HG03457 (cell line): ENCODE data around the gene PXK.
"Not testable (repeated sequence)": the region's sequence is repeated elsewhere in the genome, so short reads cannot be mapped to it uniquely, and the experiment has no call there.

Experiments
- ATAC-seq: cut with Tn5 transposase; IDR thresholded peaks from one replicate; pipeline ENCODE4 v1.9.1; 2021; ENCODE audit warnings: moderate number of reproducible peaks; ENCODE audit not compliant: unreplicated experiment

Gene PXK

DNA sequence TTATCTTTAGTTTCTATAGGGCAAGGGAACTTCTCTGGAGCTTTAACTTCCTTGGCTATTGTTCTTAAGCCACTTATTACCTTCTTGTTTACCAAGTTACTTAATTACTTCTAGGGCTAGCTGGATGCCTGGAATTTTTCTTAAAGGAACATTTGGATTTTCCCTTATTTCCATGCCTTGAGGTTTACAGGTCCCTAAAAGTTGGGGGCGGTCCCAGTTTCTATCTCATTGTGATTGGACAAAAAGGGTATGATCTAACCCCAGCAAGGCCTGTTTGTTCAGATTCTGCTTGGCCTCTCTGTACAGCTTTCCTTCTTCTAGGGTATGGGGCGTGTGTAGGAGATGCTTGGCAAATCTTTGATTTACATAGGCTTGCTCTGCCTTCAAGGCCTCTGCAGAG lies 83.5 kb downstream of the PXK start:
- no peak for ATAC-seq

DNA sequence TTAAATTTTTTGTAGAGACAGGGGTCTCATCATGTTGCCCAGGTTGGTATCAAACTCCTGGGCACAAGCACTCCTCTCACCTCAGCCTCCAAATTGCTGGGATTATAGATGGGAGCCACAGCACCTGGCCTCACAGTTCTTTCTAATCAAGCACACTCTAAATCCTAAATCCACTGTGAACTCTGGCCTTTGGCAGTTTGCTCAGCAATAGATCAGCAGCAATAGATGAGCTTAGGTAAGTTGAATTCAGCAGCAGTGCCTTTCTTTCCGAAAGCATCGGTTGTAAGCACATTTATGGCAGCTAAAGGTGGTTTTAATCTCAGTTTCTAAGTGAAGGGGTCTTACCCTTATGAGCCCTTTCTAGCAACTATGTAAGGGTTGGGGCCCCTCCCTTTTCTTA lies 84.4 kb downstream of the PXK start:
- ATAC-seq = no peak

DNA sequence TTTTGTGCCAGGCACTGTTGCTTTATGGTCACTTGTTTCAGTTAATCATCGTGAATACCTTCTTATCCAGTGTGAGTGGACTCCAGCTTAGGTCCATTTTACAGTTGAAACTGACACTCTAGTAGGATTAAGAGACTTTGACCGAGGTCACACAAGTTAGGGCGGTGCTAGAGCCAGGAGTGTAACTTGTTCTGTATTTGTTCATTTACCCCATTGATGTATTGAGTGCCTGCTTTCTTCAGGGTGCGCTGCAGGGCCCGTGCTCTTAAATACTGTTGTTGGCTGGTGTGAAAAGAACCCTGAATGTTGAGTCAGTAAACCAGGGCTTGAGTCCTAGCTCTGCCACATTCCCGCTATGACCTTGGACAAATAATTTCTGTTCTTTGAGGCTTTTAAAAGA lies 85.5 kb downstream of the PXK start:
- ATAC-seq = no peak

DNA sequence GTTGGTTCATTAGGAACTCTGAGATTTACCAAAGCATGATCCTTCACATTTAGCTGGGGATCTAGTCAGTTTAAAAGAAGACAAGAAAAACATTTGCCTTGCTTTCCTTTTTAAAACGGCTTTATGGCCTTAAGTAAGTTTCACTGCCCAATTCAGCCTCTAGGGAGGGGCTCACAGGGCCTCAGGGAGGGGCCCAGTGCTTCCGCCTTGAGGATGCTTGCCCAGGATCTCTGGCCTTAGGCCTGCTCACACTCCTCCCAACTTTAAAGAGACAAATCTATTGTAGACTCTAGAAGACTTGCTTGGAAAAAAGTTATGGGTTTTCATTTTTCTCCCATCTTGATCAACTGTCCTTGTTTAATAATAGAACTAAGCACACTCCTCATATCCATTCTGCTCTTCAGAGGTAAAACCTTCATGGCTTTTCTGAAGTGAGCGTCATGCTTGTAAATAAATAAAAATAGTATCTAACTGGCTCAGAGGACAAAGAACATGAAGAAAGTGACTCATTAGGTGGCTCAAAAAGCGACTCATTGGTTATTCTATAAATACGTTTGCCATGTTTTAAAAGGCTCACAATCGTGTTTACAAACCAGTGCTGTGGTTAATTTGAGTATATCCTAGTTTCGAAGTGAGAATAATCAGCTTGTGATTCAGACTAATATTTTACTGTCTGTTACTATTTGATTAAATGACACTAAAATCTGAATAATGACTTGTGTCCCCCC lies 87.3 kb downstream of the PXK start:
- ATAC-seq = no peak

DNA sequence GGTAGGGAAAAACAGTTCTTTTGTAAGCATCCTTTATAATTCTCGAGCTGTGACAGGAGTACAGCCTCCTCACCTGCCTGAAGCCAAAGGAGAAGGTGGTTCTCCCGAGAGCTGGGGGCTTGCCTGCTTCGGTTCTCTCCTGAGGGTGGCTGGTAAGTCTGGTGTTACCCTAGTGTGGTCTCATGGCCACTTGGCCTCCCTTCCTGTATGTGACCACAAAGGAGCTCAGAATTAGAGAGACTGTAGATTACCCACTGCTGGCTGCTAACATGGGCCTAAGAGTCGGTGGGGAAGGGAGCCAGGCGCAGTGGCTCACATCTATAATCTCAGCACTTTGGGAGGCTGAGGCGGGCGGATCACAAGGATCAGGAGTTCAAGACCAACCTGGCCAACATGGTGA lies 88.3 kb downstream of the PXK start:
- ATAC-seq = no peak

DNA sequence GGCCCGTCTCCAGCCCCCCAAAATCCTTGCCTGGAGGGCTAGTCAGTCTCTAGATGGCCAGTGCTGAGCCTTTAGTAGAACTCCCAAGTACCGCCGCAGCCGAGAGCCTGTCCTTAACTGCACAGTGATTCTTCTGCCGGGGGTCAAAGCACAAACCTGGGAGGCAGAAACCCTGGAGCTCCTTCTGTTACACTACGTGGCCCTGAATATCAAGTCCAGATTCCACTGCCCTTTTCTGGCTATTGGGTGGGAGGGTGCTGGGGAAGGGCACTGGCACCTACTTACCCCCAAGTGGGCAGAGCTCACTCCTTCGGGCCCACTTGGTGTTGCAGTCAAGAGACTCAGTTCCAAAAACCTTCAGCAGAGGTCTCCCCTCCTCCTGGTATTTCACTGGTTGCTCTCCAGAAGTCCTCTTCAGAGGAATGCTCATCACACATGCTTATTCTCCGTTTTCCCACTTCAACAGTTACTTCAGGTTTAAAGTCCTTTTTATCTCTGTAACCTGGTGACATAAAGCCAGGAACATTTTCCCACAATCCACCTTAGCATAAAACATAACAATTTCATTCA lies 90.1 kb downstream of the PXK start:
- no peak for ATAC-seq

DNA sequence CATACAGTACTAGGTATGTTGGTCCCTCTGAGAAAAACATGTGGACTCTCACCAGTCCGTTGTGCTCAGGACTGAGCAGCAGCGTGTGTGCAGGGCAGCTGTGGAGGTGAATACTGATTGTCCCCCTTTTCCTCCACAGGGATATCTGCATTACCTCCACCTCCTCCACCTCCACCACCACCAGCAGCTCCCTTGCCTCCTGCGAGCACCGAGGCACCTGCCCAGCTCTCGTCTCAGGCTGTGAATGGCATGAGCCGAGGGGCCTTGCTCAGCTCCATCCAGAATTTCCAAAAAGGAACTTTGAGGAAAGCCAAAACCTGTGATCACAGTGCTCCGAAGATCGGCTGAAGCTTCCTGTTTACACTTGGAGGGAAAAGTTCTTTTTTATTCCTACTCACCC lies 91.9 kb downstream of the PXK start:
- no peak for ATAC-seq

DNA sequence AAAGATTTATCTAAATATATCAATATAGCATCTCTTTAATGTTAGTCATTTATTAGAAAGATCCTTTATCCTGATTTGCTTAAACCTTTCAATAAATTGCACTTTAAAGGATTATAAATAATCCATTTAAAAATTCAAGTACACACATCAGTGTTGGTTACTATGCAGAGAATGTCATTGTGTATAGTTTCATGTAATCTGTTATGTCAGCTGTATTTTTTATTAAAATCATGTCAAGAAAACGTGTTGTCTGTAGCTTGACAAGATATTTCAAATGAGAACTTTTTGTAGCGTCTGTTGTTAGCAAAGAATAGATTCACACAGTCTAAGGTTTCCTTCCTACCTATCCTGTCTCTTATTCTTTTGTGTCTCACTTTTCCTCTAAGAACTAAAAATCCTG lies 93.1 kb downstream of the PXK start:
- ATAC-seq = no peak

DNA sequence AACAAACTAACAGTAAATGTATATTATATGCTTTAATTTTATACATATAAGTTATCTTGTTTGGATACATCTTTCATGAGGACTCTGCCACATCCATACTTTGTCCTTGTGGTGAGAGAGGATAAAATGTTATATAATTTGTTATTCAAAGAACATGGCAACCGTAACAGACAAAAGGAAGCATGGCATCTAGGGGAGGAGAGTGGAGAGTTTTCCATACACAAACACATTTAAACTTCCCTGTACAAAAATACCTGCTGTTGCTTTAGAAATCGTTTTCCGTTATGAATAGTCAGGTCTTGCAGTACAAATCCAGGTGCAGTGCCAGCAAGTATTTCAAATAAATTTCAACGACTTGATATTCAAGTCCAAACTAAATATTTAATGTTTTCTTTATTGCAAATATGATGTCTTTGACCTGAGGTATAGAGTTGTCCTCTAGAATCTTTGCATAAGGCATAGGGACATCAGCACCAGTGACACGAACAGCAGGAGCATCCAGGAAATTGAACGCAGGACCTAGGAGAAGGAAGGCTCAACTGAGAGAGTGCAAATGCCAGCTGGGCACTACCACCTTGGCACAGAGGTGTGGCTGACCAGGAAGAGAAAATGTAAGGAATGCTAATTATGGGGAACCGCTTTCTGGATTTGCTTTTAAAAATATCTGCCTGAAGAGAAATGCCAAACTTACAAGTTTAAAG lies 95.1 kb downstream of the PXK start:
- ATAC-seq = no peak

DNA sequence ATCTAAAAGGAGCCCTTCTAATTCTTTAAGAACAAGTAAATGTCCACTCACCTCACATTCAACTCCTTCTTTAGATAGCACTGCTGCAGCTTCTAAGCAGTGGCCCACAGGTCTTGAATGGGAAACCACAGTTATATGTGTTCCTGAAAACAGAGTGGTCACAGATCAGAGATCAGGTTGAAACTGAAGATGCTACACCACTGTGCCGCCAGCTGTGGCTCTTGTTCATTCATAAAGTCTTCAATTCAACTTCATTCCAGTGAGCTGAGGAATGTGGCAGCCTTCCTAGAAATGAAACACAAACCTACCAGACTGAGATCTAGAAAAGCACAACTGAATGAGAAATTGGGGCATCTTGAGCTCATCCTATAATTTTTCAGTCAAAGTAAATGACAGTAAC lies 97.0 kb downstream of the PXK start:
- ATAC-seq = peak; percentile 35

DNA sequence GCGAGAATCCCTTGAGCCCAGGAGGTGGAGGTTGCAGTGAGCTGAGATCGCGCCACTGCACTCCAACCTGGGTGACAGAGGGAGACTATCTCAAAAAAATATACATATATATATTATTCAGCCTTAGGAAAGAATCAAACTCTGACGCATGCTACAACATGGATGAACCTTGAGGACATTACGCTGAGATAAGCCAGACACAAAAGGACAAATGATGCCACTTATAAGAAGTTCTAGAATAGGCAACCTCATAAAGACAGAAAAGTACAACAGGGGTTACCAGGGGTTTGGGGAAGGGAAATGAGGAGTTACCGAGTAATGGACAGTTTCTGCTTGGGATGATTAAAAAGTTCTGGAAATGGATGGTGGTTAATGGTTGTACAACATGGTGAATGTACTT lies 100.2 kb downstream of the PXK start:
- no peak for ATAC-seq

DNA sequence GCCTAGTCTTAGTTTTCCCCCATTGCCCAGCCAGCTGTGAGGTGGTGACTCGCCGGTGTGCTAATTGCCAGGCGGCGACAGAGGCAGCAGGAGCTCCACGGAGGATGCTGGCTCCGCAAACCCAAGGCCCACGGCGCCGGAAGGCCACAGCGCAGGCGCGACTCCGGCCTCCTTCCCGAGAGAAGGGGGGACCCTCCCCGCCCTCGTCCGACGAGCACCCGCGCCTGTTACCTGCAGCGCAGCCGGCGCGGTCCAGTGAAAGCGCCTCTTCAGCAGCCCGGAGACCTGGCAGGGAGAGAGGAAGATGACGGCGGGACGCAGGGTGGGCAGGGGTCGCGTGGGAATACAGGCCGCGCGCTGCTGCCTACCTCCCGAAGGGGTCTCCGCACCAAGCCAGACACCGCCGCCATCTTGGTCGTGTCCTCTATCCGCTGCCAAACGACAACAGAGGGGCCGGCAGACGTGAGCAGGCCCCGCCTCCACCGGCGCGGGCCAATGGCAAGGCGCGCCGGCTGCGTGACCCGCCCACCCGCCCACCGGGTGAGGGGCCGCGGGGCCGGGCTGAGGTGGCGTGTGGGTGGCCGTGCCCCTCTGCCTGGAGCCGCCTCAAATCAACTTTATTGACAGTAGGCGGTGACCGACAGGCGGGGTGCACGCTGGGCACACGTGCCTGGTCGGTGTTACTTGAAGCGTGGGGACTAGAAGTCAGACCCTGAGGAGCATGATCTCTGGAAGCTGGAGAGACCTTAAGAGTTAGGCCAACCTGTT lies 100.9 kb downstream of the PXK start, which contains the start of gene PDHB:
TSS of gene PDHB (minus strand) at position 433 of the 768 bp plus-strand sequence. CDS start at position 410, 23 bp downstream.
- peak; percentile 90 for ATAC-seq

DNA sequence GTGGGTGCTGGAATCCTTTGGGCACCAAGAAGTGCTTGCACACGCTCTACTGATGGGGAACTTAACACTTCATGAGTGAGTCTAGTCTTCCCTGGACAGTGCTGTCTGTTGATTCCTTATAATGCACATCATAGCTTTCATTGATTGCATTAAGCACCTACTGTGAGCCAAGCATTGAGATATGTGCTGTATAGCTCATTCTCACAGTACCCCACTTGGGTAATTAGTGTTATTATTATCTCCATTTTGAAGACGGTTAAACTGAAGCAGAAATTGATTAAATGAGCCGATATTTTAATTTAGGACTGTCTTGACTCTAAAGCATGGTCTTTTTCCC lies 101.4 kb downstream of the PXK start:
- no peak for ATAC-seq

DNA sequence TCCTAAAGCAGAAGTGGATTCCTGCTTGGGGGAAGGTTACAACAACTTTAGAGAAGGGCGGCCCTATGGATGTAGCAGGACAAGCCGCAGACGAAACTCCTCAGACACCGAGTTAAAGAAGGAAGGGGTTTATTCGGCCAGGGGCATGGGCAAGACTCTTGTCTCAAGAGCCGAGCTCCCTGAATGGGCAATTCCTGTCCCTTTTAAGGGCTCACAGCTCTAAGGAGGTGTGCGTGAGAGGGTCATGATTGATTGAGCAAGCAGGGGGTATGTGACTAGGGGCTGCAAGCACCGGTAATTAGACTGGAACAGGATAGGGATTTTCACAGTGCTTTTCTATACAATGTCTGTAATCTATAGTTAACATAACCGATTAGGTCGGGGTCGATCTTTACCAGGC lies 101.8 kb downstream of the PXK start:
- ATAC-seq = no peak

DNA sequence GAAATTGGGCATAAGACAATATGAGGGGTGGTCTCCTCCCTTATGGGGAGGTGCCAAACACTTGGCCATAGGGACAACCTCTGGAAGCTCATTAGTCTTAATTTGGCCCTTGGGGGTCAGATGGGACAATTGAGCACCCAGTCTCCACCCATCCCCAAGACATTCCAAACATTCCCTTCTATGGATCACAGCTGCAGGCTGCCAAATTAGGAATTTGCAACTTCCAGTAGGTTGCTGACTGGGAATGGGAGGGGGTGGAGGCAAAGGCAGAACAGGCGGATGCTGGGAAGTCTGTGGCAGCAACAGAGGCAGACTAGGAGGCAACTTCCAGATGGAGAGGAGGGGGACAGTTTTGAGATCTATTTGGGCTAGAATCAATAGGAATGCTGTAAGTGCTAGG lies 102.3 kb downstream of the PXK start:
- no peak for ATAC-seq

DNA sequence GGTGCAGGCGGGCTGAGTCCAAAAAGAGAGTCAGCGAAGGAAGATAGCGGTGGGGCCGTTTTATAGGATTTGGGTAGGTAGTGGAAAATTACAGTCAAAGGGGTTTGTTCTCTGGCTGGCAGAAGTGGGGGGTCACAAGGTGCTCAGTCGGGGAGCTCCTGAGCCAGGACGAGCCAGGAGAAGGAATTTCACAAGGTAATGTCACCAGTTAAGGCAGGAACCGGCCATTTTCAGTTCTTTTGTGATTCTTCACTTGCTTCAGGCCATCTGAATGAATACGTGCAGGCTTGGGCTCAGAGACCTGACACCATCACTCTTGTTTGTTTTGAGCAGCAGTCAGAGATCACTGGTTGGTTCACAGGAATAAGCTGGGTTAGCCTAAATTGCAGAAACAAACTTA lies 104.6 kb downstream of the PXK start:
- ATAC-seq = not testable (repeated sequence)

DNA sequence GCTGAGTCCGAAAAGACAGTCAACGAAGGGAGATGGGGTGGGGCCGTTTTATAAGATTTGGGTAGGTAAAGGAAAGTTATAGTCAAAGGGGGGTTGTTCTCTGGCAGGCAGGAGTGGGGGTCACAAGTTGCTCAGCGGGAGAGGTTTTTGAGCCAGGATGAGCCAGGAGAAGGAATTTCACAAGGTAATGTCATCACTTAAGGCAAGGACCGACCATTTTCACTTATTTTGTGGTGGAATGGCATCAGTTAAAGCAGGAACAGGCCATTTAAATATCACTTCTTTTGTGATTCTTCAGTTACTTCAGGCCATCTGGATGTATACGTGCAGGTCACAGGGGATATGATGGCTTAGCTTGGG lies 108.3 kb downstream of the PXK start:
- ATAC-seq = not testable (repeated sequence)

DNA sequence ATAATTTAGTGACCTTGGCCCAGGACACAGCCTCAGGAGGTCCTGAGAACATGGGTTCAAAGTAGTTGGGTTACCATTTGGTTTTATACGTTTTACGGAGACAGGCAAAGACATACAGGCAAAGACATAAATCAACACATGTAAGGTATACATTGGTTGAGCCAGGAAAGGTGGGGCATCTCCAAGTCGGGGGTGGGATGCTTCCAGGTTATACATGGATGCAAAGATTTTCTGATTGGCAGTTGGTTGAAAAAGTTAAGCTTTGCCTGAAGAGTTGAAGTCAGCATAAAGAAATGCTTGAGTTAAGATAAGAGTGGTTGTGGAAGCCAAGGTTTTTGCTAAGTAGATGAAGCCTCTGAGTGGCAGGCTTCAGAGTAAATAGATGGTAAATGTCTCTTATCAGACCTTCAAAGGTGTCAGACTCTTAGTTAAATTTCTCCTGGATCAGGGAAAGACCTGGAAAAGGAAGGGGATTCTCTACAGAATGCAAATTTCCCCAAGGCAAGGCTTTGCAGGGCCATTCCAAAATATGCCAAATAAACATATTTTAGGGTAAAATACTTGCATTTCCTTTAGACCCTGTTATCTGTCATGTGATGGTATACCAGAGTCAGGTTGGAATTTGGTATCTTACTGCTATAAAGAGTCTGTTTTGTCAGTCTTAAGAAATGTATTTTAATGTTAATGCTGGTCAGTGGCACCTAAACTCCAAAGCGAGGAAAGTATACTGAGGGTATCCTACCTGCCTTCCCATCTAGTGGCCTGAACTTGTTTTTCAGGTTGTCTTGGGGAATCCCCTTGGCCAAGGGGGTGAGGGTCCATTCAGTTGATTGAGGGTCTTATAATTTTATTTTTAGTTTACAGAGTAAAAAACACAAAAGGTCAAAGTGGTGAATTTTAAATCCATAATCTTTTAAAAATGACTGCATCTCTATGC lies 109.1 kb downstream of the PXK start:
- ATAC-seq = no peak

DNA sequence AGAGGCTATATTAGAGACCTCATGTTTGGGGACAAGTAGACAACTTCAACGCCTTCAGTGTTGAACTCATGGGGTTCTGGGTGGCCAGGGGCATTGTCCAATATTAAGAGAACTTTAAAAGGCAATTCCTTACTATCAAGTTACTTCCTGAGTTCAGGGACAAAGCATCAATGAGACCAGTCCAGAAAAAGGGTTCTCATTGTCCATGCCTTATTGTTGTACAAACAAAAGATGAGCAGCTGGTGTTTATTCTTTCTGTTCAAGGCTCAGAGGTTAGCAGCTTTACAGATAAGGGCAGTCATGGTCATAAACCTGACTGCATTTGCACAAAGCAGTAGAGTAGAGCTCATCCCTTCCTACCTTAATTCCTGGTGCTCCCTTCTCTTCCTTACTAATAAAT lies 119.5 kb downstream of the PXK start:
- ATAC-seq = no peak

DNA sequence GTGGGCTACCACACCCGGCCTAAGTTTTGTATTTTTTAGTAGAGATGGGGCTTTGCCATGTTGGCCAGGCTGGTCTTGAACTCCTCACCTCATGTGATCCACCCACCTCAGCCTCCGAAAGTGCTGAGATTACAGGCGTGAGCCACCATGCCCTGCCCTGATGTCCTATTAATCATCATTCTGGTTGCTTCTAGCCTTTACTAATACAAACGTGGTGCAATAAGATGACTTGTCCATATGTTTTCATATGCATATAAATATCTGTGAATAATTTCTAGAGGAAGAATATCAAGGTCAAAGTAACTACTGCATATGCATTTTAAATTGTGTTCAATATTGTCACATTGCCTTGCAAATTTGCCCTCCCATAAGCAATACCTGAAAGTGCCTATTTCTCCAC lies 126.5 kb downstream of the PXK start:
- ATAC-seq = no peak

DNA sequence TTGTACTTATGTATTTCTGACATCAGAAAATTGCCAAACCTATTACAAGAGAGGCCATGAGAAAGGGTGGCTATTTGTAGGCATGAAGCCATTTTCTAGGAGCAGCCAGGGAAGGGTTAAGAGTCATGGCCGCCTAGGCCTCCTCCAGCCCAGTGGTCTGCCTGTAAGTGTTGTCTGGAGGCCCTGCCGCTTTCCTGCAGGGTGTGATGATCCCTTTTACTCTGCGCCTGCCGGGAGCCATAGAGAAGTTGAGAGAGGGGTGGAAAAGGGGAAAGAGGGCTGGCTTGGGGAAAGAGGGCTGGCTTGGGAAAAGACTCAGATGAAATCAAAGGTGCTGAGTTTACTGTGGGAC lies 130.1 kb downstream of the PXK start:
- ATAC-seq = no peak
